IPS-18c (cell line): Measurements from ENCODE around the gene NLGN4X.

Experiments
- H3K4me3 ChIP-seq: 2 replicates; pipeline ENCODE4 v1.7.0; 2013; ENCODE audit warnings: low read depth, mild to moderate bottlenecking, low read length, moderate library complexity; ENCODE audit not compliant: insufficient read depth
- H3K9me3 ChIP-seq: one replicate; pipeline ENCODE4 v1.6.1; 2013; ENCODE audit warnings: mild to moderate bottlenecking, low read length, moderate library complexity; ENCODE audit not compliant: control insufficient read depth, insufficient read depth

NLGN4X gene

DNA sequence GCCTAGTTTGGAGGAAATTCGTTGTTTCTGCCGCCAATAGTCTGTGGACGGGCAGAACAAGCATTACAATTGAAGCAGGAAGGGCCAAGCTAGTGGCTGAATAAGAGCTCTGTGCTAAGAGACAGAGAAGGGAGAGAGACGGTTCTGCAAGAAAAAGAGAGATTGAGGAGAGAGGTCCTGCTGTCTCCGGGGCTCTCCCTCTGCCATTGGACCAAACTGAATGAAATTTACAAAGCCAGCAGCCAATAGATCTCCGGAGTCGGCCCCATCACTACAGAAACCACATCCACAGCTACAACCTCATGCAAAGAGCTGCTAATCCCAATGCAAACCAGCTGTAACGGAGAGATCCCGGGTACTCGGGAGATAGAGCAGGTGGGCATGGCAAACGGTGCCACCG lies at the start of gene NLGN4X:
Gene NLGN4X (minus strand): TSS at position 148 of the 400 bp plus-strand sequence. CDS start 77,401 bp downstream, outside the sequence.
- H3K9me3 ChIP-seq: peaks cover 8% of the 10 kb centered on the region
- H3K4me3 ChIP-seq: peak within 1 kb of the TSS; percentile 61

DNA sequence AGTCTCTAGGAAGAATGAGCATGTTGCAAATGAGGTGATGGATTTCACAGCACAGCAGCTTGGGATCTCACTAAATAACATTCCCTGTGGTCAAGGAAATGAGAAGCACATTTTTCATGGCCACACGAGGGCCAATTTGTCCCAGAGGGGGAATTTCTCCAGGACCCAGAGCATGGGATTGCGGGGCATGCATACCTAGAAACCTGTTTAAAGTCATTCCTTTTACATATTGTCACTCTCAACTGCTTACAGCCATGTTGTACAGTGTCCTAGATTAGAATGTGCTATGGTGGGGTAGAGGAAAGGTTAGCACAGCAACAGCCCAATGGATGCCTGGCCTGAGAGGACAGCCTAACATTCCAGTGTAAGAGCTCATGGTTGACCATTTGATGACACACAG lies 37.4 kb upstream of the NLGN4X start:
- H3K9me3 ChIP-seq: no peaks in the 10 kb centered on the region
- no peak overlapping the region; the same call in 1 of the 2 replicates for H3K4me3 ChIP-seq

- no peak overlapping the region for H3K4me3 ChIP-seq
- H3K9me3 ChIP-seq: no peaks in the 10 kb centered on the region
Measured at GRCh38 chrX:6262959-6263358, 34.3 kb upstream of the NLGN4X start.

GRCh38 chrX:6257025-6257424 lies 28.4 kb upstream of the NLGN4X start:
- H3K9me3 ChIP-seq: peaks cover 7% of the 10 kb centered on the region
- H3K4me3 ChIP-seq: no peak overlapping the region; the same call in 1 of the 2 replicates

GRCh38 chrX:6244666-6245065 lies 16.0 kb upstream of the NLGN4X start:
- Histone ChIP-seq H3K4me3 (no peak overlapping the region), H3K9me3 (peaks cover 9% of the 10 kb centered on the region)

GRCh38 chrX:6238576-6238975 lies 9.9 kb upstream of the NLGN4X start:
- H3K9me3 ChIP-seq: no peaks in the 10 kb centered on the region
- no peak overlapping the region for H3K4me3 ChIP-seq

- Histone ChIP-seq H3K4me3 (peak overlapping the region; percentile 61), H3K9me3 (peaks cover 8% of the 10 kb centered on the region)
Measured at GRCh38 chrX:6227935-6228334, 732 bp downstream of the NLGN4X start.

GRCh38 chrX:6227453-6227835 lies 1.2 kb downstream of the NLGN4X start:
- peaks cover 11% of the 10 kb centered on the region for H3K9me3 ChIP-seq
- peak overlapping the region; percentile 61 for H3K4me3 ChIP-seq

- Histone ChIP-seq H3K9me3 (peaks cover 12% of the 10 kb centered on the region), H3K4me3 (peak overlapping the region; percentile 61)
Measured at GRCh38 chrX:6226596-6227452, 1.8 kb downstream of the NLGN4X start.

DNA sequence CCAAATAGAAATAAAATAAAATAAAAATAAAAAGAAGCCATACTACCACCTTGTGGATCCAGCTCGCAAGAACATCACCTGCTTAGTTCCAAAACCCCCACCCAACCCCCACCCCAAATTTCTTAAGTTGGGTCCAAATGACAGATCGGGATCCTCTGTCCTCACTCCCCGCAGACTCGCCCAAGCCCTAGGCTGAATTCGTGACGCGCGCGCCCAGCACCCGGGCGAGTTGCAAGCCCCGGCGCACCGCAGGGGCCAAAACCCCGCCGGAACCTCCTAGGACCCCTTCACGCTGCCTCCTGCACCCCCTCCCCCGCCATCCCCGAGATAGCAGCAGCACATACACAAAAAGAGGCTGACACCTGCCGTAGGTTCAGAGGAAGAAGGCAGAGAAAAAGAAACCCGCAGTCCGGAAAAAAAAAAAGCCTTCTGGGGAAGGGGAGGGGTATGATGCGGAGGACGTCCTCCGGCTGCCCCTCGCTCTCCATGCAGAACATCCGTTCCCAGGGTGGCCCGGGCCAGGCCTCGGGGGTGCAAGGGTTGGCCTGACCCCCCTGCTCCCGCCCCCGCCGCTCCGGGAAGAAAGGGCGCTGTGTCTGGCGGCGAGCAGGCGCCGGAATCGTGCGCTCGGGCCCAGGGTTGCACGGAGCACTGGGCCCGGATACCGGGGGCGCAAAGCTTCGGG lies 2.6 kb downstream of the NLGN4X start:
- Histone ChIP-seq H3K9me3 (peaks cover 12% of the 10 kb centered on the region), H3K4me3 (peak overlapping the region; percentile 61)

GRCh38 chrX:6225288-6225910 lies 3.3 kb downstream of the NLGN4X start:
- H3K4me3 ChIP-seq: peak overlapping the region; percentile 61
- H3K9me3 ChIP-seq: peaks cover 12% of the 10 kb centered on the region

DNA sequence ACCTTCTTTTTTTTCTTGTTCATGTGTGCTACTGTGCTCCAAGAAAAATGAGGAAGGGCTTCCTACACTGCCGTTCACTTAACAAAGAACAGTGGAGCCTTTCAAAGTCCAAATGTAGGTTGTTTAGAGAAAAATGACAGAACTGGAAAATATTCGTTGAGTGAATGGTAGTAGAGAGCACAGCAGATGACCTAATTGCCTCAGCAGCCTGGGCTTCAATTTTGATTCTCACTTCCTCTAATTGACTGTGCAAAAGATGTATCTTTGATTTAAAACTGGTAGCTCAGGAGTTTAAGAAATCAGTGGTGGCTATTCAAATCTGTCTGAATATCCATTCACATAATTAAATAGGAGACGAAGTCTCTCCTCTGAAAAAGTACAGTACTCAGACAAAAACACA lies 5.2 kb downstream of the NLGN4X start:
- Histone ChIP-seq H3K9me3 (peaks cover 12% of the 10 kb centered on the region), H3K4me3 (no peak overlapping the region)

DNA sequence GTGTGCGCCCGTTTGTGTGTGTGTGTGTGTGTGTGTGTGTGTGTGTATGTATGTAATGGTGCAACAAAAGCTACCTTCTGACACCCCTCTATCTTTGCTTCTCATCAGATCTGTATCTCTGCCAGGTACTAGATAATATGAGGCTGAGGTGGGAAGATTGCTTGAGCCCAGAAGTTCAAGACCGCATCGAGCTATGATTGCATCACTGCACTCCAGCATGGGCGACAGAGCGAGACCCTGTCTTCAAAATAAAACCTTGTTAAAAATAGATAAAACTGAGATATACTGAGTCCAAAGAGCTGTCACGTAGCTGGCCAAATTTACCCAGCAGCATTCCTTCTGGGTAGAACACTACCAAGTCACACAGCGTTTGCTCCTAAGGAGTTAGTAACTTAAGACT lies 18.4 kb downstream of the NLGN4X start:
- H3K4me3 ChIP-seq: no peak overlapping the region
- H3K9me3 ChIP-seq: peaks cover 2% of the 10 kb centered on the region

GRCh38 chrX:6203462-6204215 lies 25.0 kb downstream of the NLGN4X start:
- Histone ChIP-seq H3K9me3 (peaks cover 2% of the 10 kb centered on the region), H3K4me3 (no peak overlapping the region)

GRCh38 chrX:6199486-6199885 lies 29.2 kb downstream of the NLGN4X start:
- Histone ChIP-seq H3K4me3 (no peak overlapping the region), H3K9me3 (no peaks in the 10 kb centered on the region)

- no peak overlapping the region for H3K4me3 ChIP-seq
- H3K9me3 ChIP-seq: peaks cover 6% of the 10 kb centered on the region
Measured at GRCh38 chrX:6187256-6187655, 41.4 kb downstream of the NLGN4X start.

DNA sequence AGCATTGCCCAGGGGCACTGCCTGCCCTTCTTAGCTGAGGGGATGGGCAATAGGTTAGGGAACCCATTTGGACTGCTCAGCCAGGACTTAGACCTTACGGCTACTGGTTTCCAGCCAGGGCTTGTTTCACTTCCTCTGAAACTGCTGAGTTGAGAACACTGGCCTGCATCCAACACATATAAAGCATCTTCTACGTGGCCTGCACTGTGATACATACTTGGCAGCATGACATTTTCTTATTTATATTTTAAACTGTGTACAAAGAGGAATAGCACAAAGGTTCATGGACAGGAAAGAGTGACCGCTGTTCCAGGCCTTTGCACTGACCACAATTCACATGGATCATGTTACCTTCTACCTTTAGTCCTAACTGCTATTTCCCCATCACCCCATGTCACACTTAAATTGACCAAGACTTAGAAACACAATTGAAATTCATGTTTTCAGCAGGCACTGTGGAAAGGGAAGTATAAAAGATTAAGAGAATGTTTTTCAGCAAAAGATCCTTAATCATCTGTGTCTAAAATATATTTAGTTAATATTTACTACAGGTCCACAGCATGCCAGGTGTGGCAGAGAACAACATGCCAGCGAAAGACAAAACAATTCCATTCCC lies 43.7 kb downstream of the NLGN4X start:
- H3K9me3 ChIP-seq: peaks cover 6% of the 10 kb centered on the region
- no peak overlapping the region for H3K4me3 ChIP-seq
